H1 (cell line): ENCODE results near the gene AIG1. TPM values are rescaled to one million over a fixed set of nuclear protein-coding genes. Genes with fewer than 3 reads are reported as not detected.

Experiments used
- CTCF ChIA-PET: fragments of 300-600 bp; sonication (Branson Sonifier 250); formaldehyde crosslinking; loops from one replicate; lab custom pipeline; 2021; ENCODE audit not compliant: partially characterized antibody; lab: Charles Lee
- POLR2A ChIA-PET: fragments of 300-600 bp; sonication (Branson Sonifier 250); formaldehyde crosslinking; loops from one replicate; lab custom pipeline; 2021; ENCODE audit warnings: inconsistent platforms; ENCODE audit not compliant: partially characterized antibody; lab: Charles Lee
- DNase-seq, 2 experiments: peaks; one replicate each; pipeline versions ENCODE4 v3.0.0 to v3.0.0-alpha.2; 2010 to 2022; ENCODE audit warnings: low spot score in 2 of 2, low read depth in 1 of 2, mixed read lengths in 1 of 2
- FAIRE-seq: peaks from 2 replicates; lab custom pipeline; 2011; peaks lifted over from hg19 to GRCh38; lab: Jason Lieb, UNC
- H2AFZ ChIP-seq: 2 replicates; pipeline ENCODE4 v1.8.1; 2012; ENCODE audit warnings: low read length, inconsistent platforms
- H2AK5ac ChIP-seq: 2 replicates; pipeline ENCODE4 v1.6.1; 2013; ENCODE audit warnings: low read depth, low read length
- H2BK120ac ChIP-seq: replicated peaks from 2 replicates; pipeline ENCODE3; 2013; ENCODE audit warnings: low read depth, low read length, inconsistent platforms
- H2BK12ac ChIP-seq: 2 replicates; pipeline ENCODE4 v1.6.1; 2013; ENCODE audit warnings: low read depth, low read length
- H2BK15ac ChIP-seq: 2 replicates; pipeline ENCODE4 v1.6.1; 2013; ENCODE audit warnings: low read length
- H2BK20ac ChIP-seq: 2 replicates; pipeline ENCODE4 v1.6.1; 2013; ENCODE audit warnings: low read length
- H2BK5ac ChIP-seq: 2 replicates; pipeline ENCODE4 v1.6.1; 2013; ENCODE audit warnings: low read depth, low read length
- H3K14ac ChIP-seq: 2 replicates; pipeline ENCODE4 v1.6.1; 2013; ENCODE audit warnings: inconsistent platforms; ENCODE audit not compliant: insufficient read length
- H3K18ac ChIP-seq: 2 replicates; pipeline ENCODE4 v1.6.1; 2013; ENCODE audit warnings: low read length; ENCODE audit errors: extremely low read depth
- H3K23ac ChIP-seq: 2 replicates; pipeline ENCODE4 v1.6.1; 2013; ENCODE audit warnings: inconsistent platforms; ENCODE audit not compliant: insufficient read length
- H3K23me2 ChIP-seq: 2 replicates; pipeline ENCODE4 v1.6.1; 2013; ENCODE audit warnings: low read depth, low read length
- H3K27ac ChIP-seq: 2 replicates; pipeline ENCODE4 v1.6.1; 2011; ENCODE audit warnings: low read depth, low read length, inconsistent platforms
- H3K27me3 ChIP-seq, 4 experiments: replicated peaks in 1 of 4; 1 replicate in 1 of 4; 2 replicates in 3 of 4; pipeline versions ENCODE4 v1.6.1 to v1.8.1; 2011 to 2013; ENCODE audit warnings: low read length in 3 of 4, mild to moderate bottlenecking in 3 of 4, inconsistent platforms in 2 of 4, mixed read lengths in 2 of 4, moderate library complexity in 1 of 4; ENCODE audit not compliant: control insufficient read depth in 3 of 4, insufficient read depth in 3 of 4; ENCODE audit errors: extremely low read depth in 1 of 4
- H3K36me3 ChIP-seq, 4 experiments: 2 replicates each; pipeline versions ENCODE4 v1.6.1 to v1.8.1; 2011 to 2013; ENCODE audit warnings: mild to moderate bottlenecking in 4 of 4, low read length in 3 of 4, moderate library complexity in 2 of 4, control low read depth in 1 of 4, inconsistent platforms in 1 of 4; ENCODE audit not compliant: insufficient read depth in 4 of 4, control insufficient read depth in 2 of 4
- H3K4ac ChIP-seq: replicated peaks from 2 replicates; pipeline ENCODE3; 2013; ENCODE audit warnings: low read length, low read depth, mixed read lengths, inconsistent platforms; ENCODE audit not compliant: insufficient read length
- H3K4me1 ChIP-seq, 4 experiments: replicated peaks in 1 of 4; 1 replicate in 1 of 4; 2 replicates in 3 of 4; pipeline versions ENCODE4 v1.6.1 to v1.8.1; 2011 to 2013; ENCODE audit warnings: low read length in 3 of 4, inconsistent platforms in 2 of 4, mixed read lengths in 1 of 4; ENCODE audit not compliant: insufficient read depth in 4 of 4, control insufficient read depth in 3 of 4
- H3K4me2 ChIP-seq, 2 experiments: 2 replicates each; pipeline versions ENCODE4 v1.6.1 to v1.8.1; 2011 to 2013; ENCODE audit warnings: low read depth in 2 of 2, low read length in 2 of 2, control low read depth in 1 of 2, inconsistent platforms in 1 of 2, mild to moderate bottlenecking in 1 of 2; ENCODE audit not compliant: insufficient read depth in 1 of 2
- H3K4me3 ChIP-seq, 4 experiments: fragments of 200-600, 300-600 bp in 1 of 4; sonication (generic), shearing (Covaris generic), sonication (Bioruptor Twin) in 1 of 4; 2 replicates each; pipeline versions ENCODE4 v1.5.1 to v1.8.1; 2011 to 2016; ENCODE audit warnings: low read length in 4 of 4, low read depth in 3 of 4, control low read depth in 2 of 4, inconsistent platforms in 2 of 4, mild to moderate bottlenecking in 2 of 4, mixed read lengths in 1 of 4, moderate library complexity in 1 of 4; ENCODE audit not compliant: insufficient read depth in 2 of 4; ENCODE audit errors: extremely low read depth in 1 of 4
- H3K56ac ChIP-seq: replicated peaks from 2 replicates; pipeline ENCODE3; 2013; ENCODE audit warnings: low read depth, mild to moderate bottlenecking, mixed read lengths, low read length, inconsistent platforms; ENCODE audit not compliant: insufficient read length
- H3K79me1 ChIP-seq: 2 replicates; pipeline ENCODE4 v1.6.1; 2013; ENCODE audit warnings: low read depth, low read length, control low read depth
- H3K79me2 ChIP-seq, 2 experiments: 2 replicates each; pipeline versions ENCODE4 v1.6.1 to v1.8.1; 2012 to 2013; ENCODE audit warnings: low read length in 2 of 2, mild to moderate bottlenecking in 2 of 2, inconsistent platforms in 1 of 2; ENCODE audit not compliant: insufficient read depth in 2 of 2, control insufficient read depth in 1 of 2
- H3K9ac ChIP-seq, 4 experiments: replicated peaks in 1 of 4; 1 replicate in 1 of 4; 2 replicates in 3 of 4; pipeline versions ENCODE4 v1.6.1 to v1.8.1; 2011 to 2013; ENCODE audit warnings: low read depth in 3 of 4, low read length in 3 of 4, control low read depth in 2 of 4, mild to moderate bottlenecking in 2 of 4, moderate library complexity in 2 of 4, inconsistent platforms in 1 of 4; ENCODE audit errors: extremely low read depth in 1 of 4
- H3K9me3 ChIP-seq, 2 experiments: 2 replicates each; pipeline versions ENCODE4 v1.6.1 to v1.8.1; 2012 to 2013; ENCODE audit warnings: mild to moderate bottlenecking in 2 of 2, moderate library complexity in 2 of 2, control low read depth in 1 of 2, inconsistent platforms in 1 of 2, low read depth in 1 of 2, low read length in 1 of 2, mixed read lengths in 1 of 2; ENCODE audit not compliant: insufficient read depth in 2 of 2
- H4K20me1 ChIP-seq, 2 experiments: replicated peaks in 1 of 2; 2 replicates each; pipeline versions ENCODE3 to v1.8.1; 2011 to 2013; ENCODE audit warnings: inconsistent platforms in 2 of 2, low read length in 2 of 2, mild to moderate bottlenecking in 1 of 2; ENCODE audit not compliant: insufficient read depth in 2 of 2, control insufficient read depth in 1 of 2
- H4K5ac ChIP-seq: 2 replicates; pipeline ENCODE4 v1.6.1; 2013; ENCODE audit warnings: low read length, low read depth, mixed read lengths, inconsistent platforms; ENCODE audit not compliant: insufficient read length
- H4K8ac ChIP-seq: 2 replicates; pipeline ENCODE4 v1.8.0; 2013; ENCODE audit warnings: mild to moderate bottlenecking, moderate library complexity, low read length, inconsistent platforms; ENCODE audit not compliant: insufficient read depth; ENCODE audit errors: extremely low read depth
- H4K91ac ChIP-seq: replicated peaks from 2 replicates; pipeline ENCODE3; 2013; ENCODE audit warnings: low read length, mixed read lengths, inconsistent platforms; ENCODE audit not compliant: insufficient read length
- CEBPB ChIP-seq: IDR thresholded peaks from 2 replicates; pipeline ENCODE4 v1.6.1; 2012; ENCODE audit warnings: low read depth, low read length
- EP300 ChIP-seq, 2 experiments: IDR thresholded peaks; 1 replicate in 1 of 2; 2 replicates in 1 of 2; pipeline ENCODE4 v1.6.1; 2011 to 2012; ENCODE audit warnings: low read depth in 2 of 2, low read length in 2 of 2, mild to moderate bottlenecking in 2 of 2, borderline replicate concordance in 1 of 2, inconsistent platforms in 1 of 2, moderate library complexity in 1 of 2
- FOSL1 ChIP-seq: IDR thresholded peaks from 2 replicates; pipeline ENCODE4 v1.6.1; 2011; ENCODE audit warnings: mild to moderate bottlenecking, low read depth, low read length, moderate library complexity; ENCODE audit not compliant: insufficient read depth
- GABPA ChIP-seq: IDR thresholded peaks from 2 replicates; pipeline ENCODE4 v1.6.1; 2011; ENCODE audit warnings: mild to moderate bottlenecking, low read length, moderate library complexity, borderline replicate concordance; ENCODE audit not compliant: insufficient read depth
- HDAC2 ChIP-seq, 2 experiments: fragments of 300-600 bp in 1 of 2; sonication (generic) in 1 of 2; IDR thresholded peaks; 2 replicates each; pipeline ENCODE4 v1.6.1; 2011 to 2012; ENCODE audit warnings: low read depth in 2 of 2, low read length in 2 of 2, mild to moderate bottlenecking in 2 of 2, moderate library complexity in 2 of 2, borderline replicate concordance in 1 of 2, inconsistent platforms in 1 of 2
- JUN ChIP-seq: IDR thresholded peaks from 2 replicates; pipeline ENCODE4 v1.6.1; 2011; ENCODE audit warnings: low read depth, mild to moderate bottlenecking, improper control_type of control experiment, low read length
- KDM1A ChIP-seq: fragments of 200-600, 300-600 bp; sonication (generic); IDR thresholded peaks from 2 replicates; pipeline ENCODE4 v1.7.1; 2016; ENCODE audit warnings: mild to moderate bottlenecking, low read length, borderline replicate concordance
- ZNF274 ChIP-seq: IDR thresholded peaks from 2 replicates; pipeline ENCODE4 v1.7.0; 2012; ENCODE audit warnings: low read length, borderline replicate concordance; ENCODE audit errors: extremely low read depth
- WGBS, 2 experiments: shearing (Covaris generic) in 1 of 2; methylation state at CpG; one replicate each; pipeline versions ENCODE4 v1.1.6 to v1.1.7; 2013 to 2015; ENCODE audit warnings: low lambda C conversion rate in 2 of 2, mixed read lengths in 2 of 2, inconsistent platforms in 1 of 2, low coverage in 1 of 2, missing lambda C conversion rate in 1 of 2; ENCODE audit not compliant: insufficient replicate concordance in 2 of 2, insufficient coverage in 1 of 2, insufficient read length in 1 of 2; ENCODE audit errors: extremely low coverage in 1 of 2, missing lambda C conversion rate in 1 of 2; 5-methylcytosine and 5-hydroxymethylcytosine counted together
- polyA plus RNA-seq, 7 experiments: library from polyadenylated mRNA; depleted of rRNA in 3 of 7; stranded (reverse) in 5 of 7; unstranded in 2 of 7; fragments of >200 nt in 5 of 7; fragments of 200-250 nt in 2 of 7; gene quantifications; 1 replicate in 5 of 7; 2 replicates in 1 of 7; 4 replicates in 1 of 7; pipeline versions ENCODE4 v1.2.1 to v1.2.3, GENCODE V29; 2011 to 2013; ENCODE audit warnings: missing spikeins in 2 of 7, mixed read lengths in 2 of 7
- total RNA-seq: library from RNA; stranded (reverse); fragmentation: NEBNext Ultra II Directional; extraction: Animal tissue kit (Norgen Biotek cat#: 25700); gene quantifications from 2 replicates; pipeline ENCODE4 v1.2.1, GENCODE V29; 2021

The AIG1 gene
- total and polyA plus RNA-seq, 2 of the 8 experiments (the other 6 are each of a cell fraction or from before 2014, with no cell fraction given), result 56.6 to 58.4 TPM

GRCh38 chr6:143100429-143100828 lies 39.7 kb downstream of the AIG1 start:
- no peak overlapping the region for H3K23ac ChIP-seq
- CTCF ChIA-PET, result no interaction called here
- TF ChIP-seq GABPA (no peak), FOSL1 (no peak), EP300 (IDR thresholded peaks at IDR 0.05; ENCODE audit: borderline replicate concordance in 1 of 2, low read depth in 2 of 2, low read length in 2 of 2) (no peak), KDM1A (no peak), CEBPB (peak; percentile 54; the same call in 1 of the 2 replicates), HDAC2 (IDR thresholded peaks at IDR 0.05; ENCODE audit: borderline replicate concordance in 1 of 2, low read depth in 2 of 2, low read length in 2 of 2) (no peak), ZNF274 (no peak), JUN (no peak)
- FAIRE-seq (no peak), DNase-seq (no peak)
- H2BK120ac ChIP-seq, result no peak overlapping the region
- no peak overlapping the region for H3K4me2 ChIP-seq
- no peaks in the 10 kb centered on the region for H3K36me3 ChIP-seq
- no peak overlapping the region for H2BK12ac ChIP-seq
- H4K91ac ChIP-seq, result no peak overlapping the region
- H3K18ac ChIP-seq, result no peak overlapping the region
- no peaks in the 10 kb centered on the region for H3K79me2 ChIP-seq
- H3K27me3 ChIP-seq, result no peaks in the 10 kb centered on the region
- H3K79me1 ChIP-seq, result no peaks in the 10 kb centered on the region; the same call in 1 of the 2 replicates
- H3K4me3 ChIP-seq, result no peak overlapping the region
- H2BK20ac ChIP-seq, result no peak overlapping the region
- no peak overlapping the region for H3K4ac ChIP-seq
- no peak overlapping the region for H4K8ac ChIP-seq
- H3K9me3 ChIP-seq, result no peaks in the 10 kb centered on the region
- H4K20me1 ChIP-seq, result peaks cover 0 to 2% of the 10 kb centered on the region in 2 experiments
- no peak overlapping the region for H2AK5ac ChIP-seq
- H3K27ac ChIP-seq, result no peak overlapping the region
- H3K4me1 ChIP-seq, result 0 out of 7 replicates have a peak, but pooled peaks cover 0 to 2% (median 0%) of the 10 kb centered on the region in 4 experiments
- H3K14ac ChIP-seq, result no peak overlapping the region
- WGBS, 2 experiments, result 100% methylated on average over 2 of the region's 2 CpGs; no CpG with 5 or more reads in 1 of the 2 experiments
- no peak overlapping the region for H2BK15ac ChIP-seq
- POLR2A ChIA-PET, result no interaction called here
- H3K56ac ChIP-seq, result no peak overlapping the region
- H3K23me2 ChIP-seq, result no peaks in the 10 kb centered on the region
- H2AFZ ChIP-seq, result no peak overlapping the region
- H3K9ac ChIP-seq, result no peak overlapping the region
- H4K5ac ChIP-seq, result no peak overlapping the region
- no peak overlapping the region for H2BK5ac ChIP-seq
